ENCODE measurements around the gene FAM53B.

FAM53B gene

GRCh38 chr10:124587811-124588211 is 156.4 kb downstream of the FAM53B start:
- H3K9me3 Mint-ChIP-seq, result peaks cover 4 to 5% of the 10 kb centered on the region in 2 donors
- peaks cover 4% of the 10 kb centered on the region in 2 donors for H3K36me3 Mint-ChIP-seq
- no peaks in the 10 kb centered on the region for H3K27me3 Mint-ChIP-seq
- H3K27ac Mint-ChIP-seq, result peak overlapping the region; percentile 65
- DNase-seq, result peak; percentile 56
- peak overlapping the region in 1 of 2 donors; percentile 21 for H3K4me3 Mint-ChIP-seq
- ATAC-seq (replicated peaks), result peak; percentile 50 to 69
- peaks cover 33 to 64% of the 10 kb centered on the region in 2 donors for H3K4me1 Mint-ChIP-seq

- Mint-ChIP-seq H3K9me3 (peaks cover under 1 to 1% of the 10 kb centered on the region in 2 donors), H3K27me3 (no peaks in the 10 kb centered on the region), H3K27ac (peak overlapping the region; percentile 40), H3K4me1 (peaks cover 25 to 57% of the 10 kb centered on the region in 2 donors), H3K36me3 (peaks cover 4% of the 10 kb centered on the region in 2 donors), H3K4me3 (peak overlapping the region; percentile 43 to 62)
- ATAC-seq (replicated peaks) (no peak), DNase-seq (no peak)
These were observed 158.0 kb downstream of the FAM53B start for GRCh38 chr10:124586142-124586541.

GRCh38 chr10:124579011-124579399 is 165.2 kb downstream of the FAM53B start:
- Mint-ChIP-seq H3K27me3 (no peaks in the 10 kb centered on the region), H3K4me3 (no peak overlapping the region), H3K27ac (no peak overlapping the region), H3K9me3 (peaks cover 4% of the 10 kb centered on the region in 2 donors), H3K4me1 (peaks cover 21 to 47% of the 10 kb centered on the region in 2 donors), H3K36me3 (peaks cover 0 to 11% of the 10 kb centered on the region in 2 donors)
- no peak for DNase-seq
- ATAC-seq (replicated peaks), result no peak

GRCh38 chr10:124578231-124579010 is 165.8 kb downstream of the FAM53B start:
- no peak for DNase-seq
- no peak for ATAC-seq (replicated peaks)
- H3K4me3 Mint-ChIP-seq, result no peak overlapping the region
- no peaks in the 10 kb centered on the region for H3K27me3 Mint-ChIP-seq
- peaks cover 0 to 9% of the 10 kb centered on the region in 2 donors for H3K36me3 Mint-ChIP-seq
- no peak overlapping the region for H3K27ac Mint-ChIP-seq
- H3K4me1 Mint-ChIP-seq, result peaks cover 21 to 45% of the 10 kb centered on the region in 2 donors
- H3K9me3 Mint-ChIP-seq, result peaks cover 4% of the 10 kb centered on the region in 2 donors

- Mint-ChIP-seq H3K4me3 (no peak overlapping the region), H3K27me3 (no peaks in the 10 kb centered on the region), H3K27ac (no peak overlapping the region), H3K36me3 (peaks cover 0 to 7% of the 10 kb centered on the region in 2 donors), H3K4me1 (peaks cover 20 to 38% of the 10 kb centered on the region in 2 donors), H3K9me3 (peaks cover 3 to 4% of the 10 kb centered on the region in 2 donors)
- ATAC-seq (replicated peaks) (no peak), DNase-seq (no peak)
These were observed 166.5 kb downstream of the FAM53B start for GRCh38 chr10:124577651-124578050.

GRCh38 chr10:124576526-124577420 is 167.4 kb downstream of the FAM53B start:
- no peaks in the 10 kb centered on the region for H3K27me3 Mint-ChIP-seq
- peaks cover 0 to 7% of the 10 kb centered on the region in 2 donors for H3K36me3 Mint-ChIP-seq

GRCh38 chr10:124575107-124576035 is 168.8 kb downstream of the FAM53B start:
- Mint-ChIP-seq H3K27ac (no peak overlapping the region), H3K9me3 (peaks cover 4 to 7% of the 10 kb centered on the region in 2 donors), H3K27me3 (no peaks in the 10 kb centered on the region), H3K36me3 (peaks cover 4 to 7% of the 10 kb centered on the region in 2 donors), H3K4me3 (no peak overlapping the region), H3K4me1 (peaks cover 34 to 57% of the 10 kb centered on the region in 2 donors)
- DNase-seq, result no peak
- ATAC-seq (replicated peaks), result no peak

More at GRCh38 chr10:124576526-124577420, 167.4 kb downstream of the FAM53B start:
- Mint-ChIP-seq H3K4me1 (peaks cover 22 to 43% of the 10 kb centered on the region in 2 donors), H3K9me3 (peaks cover 3 to 4% of the 10 kb centered on the region in 2 donors), H3K4me3 (no peak overlapping the region), H3K27ac (no peak overlapping the region)
- no peak for ATAC-seq (replicated peaks)
- DNase-seq, result no peak

- DNase-seq (no peak), ATAC-seq (replicated peaks) (no peak)
- peaks cover 4 to 7% of the 10 kb centered on the region in 2 donors for H3K9me3 Mint-ChIP-seq
- H3K27me3 Mint-ChIP-seq, result no peaks in the 10 kb centered on the region
- no peak overlapping the region for H3K27ac Mint-ChIP-seq
- H3K4me1 Mint-ChIP-seq, result peaks cover 42 to 65% of the 10 kb centered on the region in 2 donors
- peaks cover 4 to 7% of the 10 kb centered on the region in 2 donors for H3K36me3 Mint-ChIP-seq
- H3K4me3 Mint-ChIP-seq, result no peak overlapping the region
These were observed 169.6 kb downstream of the FAM53B start for GRCh38 chr10:124574456-124575070.

- ATAC-seq (replicated peaks), result no peak
- Mint-ChIP-seq H3K27me3 (no peaks in the 10 kb centered on the region), H3K27ac (no peak overlapping the region), H3K4me3 (no peak overlapping the region), H3K36me3 (peaks cover 4 to 7% of the 10 kb centered on the region in 2 donors), H3K9me3 (peaks cover 4 to 7% of the 10 kb centered on the region in 2 donors), H3K4me1 (peaks cover 48 to 72% of the 10 kb centered on the region in 2 donors)
- DNase-seq, result no peak
These were observed 170.3 kb downstream of the FAM53B start for GRCh38 chr10:124573726-124574455.

- Mint-ChIP-seq H3K27ac (no peak overlapping the region), H3K4me1 (peaks cover 41 to 67% of the 10 kb centered on the region in 2 donors), H3K36me3 (peaks cover 4 to 7% of the 10 kb centered on the region in 2 donors), H3K27me3 (no peaks in the 10 kb centered on the region), H3K4me3 (peak overlapping the region in 1 of 2 donors; percentile 19), H3K9me3 (peaks cover 4 to 7% of the 10 kb centered on the region in 2 donors)
- ATAC-seq (replicated peaks) (no peak), DNase-seq (no peak)
These were observed 171.4 kb downstream of the FAM53B start for GRCh38 chr10:124572751-124573150.

GRCh38 chr10:124570646-124571045 is 173.5 kb downstream of the FAM53B start:
- no peak overlapping the region for H3K4me3 Mint-ChIP-seq
- peak overlapping the region; percentile 14 for H3K27ac Mint-ChIP-seq
- ATAC-seq (replicated peaks), result peak; percentile 48 to 49

GRCh38 chr10:124569623-124570470 is 174.3 kb downstream of the FAM53B start:
- Mint-ChIP-seq H3K4me3 (no peak overlapping the region), H3K27me3 (no peaks in the 10 kb centered on the region), H3K4me1 (peaks cover 41 to 76% of the 10 kb centered on the region in 2 donors), H3K9me3 (peaks cover 4 to 7% of the 10 kb centered on the region in 2 donors), H3K36me3 (peaks cover 4 to 5% of the 10 kb centered on the region in 2 donors), H3K27ac (peak overlapping the region; percentile 20)
- peak; percentile 70 to 73 for ATAC-seq (replicated peaks)
- no peak for DNase-seq

More at GRCh38 chr10:124570646-124571045, 173.5 kb downstream of the FAM53B start:
- Mint-ChIP-seq H3K36me3 (peaks cover 4 to 5% of the 10 kb centered on the region in 2 donors), H3K4me1 (peaks cover 44 to 75% of the 10 kb centered on the region in 2 donors), H3K9me3 (peaks cover 4 to 7% of the 10 kb centered on the region in 2 donors), H3K27me3 (no peaks in the 10 kb centered on the region)
- no peak for DNase-seq
